ENCODE results near the gene GTF2B. TPM values are rescaled to one million over a fixed set of nuclear protein-coding genes. Genes with fewer than 3 reads are reported as not detected.

GTF2B gene, protein sequence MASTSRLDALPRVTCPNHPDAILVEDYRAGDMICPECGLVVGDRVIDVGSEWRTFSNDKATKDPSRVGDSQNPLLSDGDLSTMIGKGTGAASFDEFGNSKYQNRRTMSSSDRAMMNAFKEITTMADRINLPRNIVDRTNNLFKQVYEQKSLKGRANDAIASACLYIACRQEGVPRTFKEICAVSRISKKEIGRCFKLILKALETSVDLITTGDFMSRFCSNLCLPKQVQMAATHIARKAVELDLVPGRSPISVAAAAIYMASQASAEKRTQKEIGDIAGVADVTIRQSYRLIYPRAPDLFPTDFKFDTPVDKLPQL
- 30.6 and 43.3 TPM in 2 replicates for total RNA-seq

DNA sequence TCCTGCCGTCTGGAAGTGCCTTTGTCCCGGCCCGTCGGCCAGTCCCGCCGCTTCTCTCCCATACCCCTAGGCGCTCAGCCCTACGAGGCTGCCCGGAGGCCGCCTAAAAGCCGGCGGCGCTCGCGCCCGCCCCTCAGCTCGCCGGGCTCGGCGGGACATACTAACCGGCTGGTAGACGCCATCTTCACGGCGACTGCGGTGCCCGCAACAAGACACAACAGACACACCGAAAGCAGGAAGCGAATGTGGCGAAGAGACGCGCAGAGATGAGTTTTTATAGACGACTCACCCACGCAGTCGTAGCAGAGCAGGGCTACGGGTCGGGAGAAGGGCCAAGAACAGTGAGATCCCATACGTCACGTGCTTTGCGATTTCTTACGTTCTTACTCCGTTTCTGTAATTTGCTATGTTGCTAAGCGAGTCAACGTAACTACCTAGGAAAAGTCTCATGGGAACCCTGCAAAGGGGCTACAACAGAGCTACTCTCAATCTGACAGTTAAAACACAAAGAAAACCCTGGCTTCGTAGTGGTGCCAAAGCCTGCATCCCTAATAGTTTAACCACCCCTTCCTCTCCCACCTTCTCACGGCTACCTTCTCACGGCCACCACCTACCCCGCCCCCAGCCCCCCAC lies at the start of gene GTF2B:
TSS of gene GTF2B (minus strand) at position 250 of the 633 bp plus-strand sequence. CDS start at position 182, 68 bp downstream.

Other genes starting within 250 kb of the GTF2B start
- 28.8 and 37.5 TPM in 2 replicates for gene PKN2, start 207.3 kb downstream of the GTF2B start, total RNA-seq
- 40.7 and 67.2 TPM in 2 replicates for gene KYAT3, start 101.1 kb upstream of the GTF2B start, total RNA-seq
- 9.3 and 15.1 TPM in 2 replicates for gene RBMXL1, start 101.1 kb upstream of the GTF2B start, total RNA-seq
- 28.8 and 48.0 TPM in 2 replicates for gene GBP3, start 131.3 kb upstream of the GTF2B start, total RNA-seq
- gene GBP1, start 173.6 kb upstream of the GTF2B start, total RNA-seq: 25.5 and 38.5 TPM in 2 replicates
- gene GBP2, start 234.5 kb upstream of the GTF2B start, total RNA-seq: 47.7 and 60.5 TPM in 2 replicates